HEK293 (cell line): Measurements from ENCODE around the gene CTCF.

Experiments used
- AEBP2 ChIP-seq: fragments of 450-650 bp; formaldehyde crosslinking; IDR thresholded peaks from 2 replicates; pipeline ENCODE4 v1.5.1; 2016; ENCODE audit warnings: missing biosample characterization, missing genetic modification characterization, borderline replicate concordance
- FEZF1 ChIP-seq: fragments of 450-650 bp; formaldehyde crosslinking; IDR thresholded peaks from 2 replicates; pipeline ENCODE4 v1.5.1; 2016; ENCODE audit warnings: missing biosample characterization, missing genetic modification characterization
- KLF16 ChIP-seq: fragments of 450-650 bp; formaldehyde crosslinking; IDR thresholded peaks from 2 replicates; pipeline ENCODE4 v1.5.1; 2017; ENCODE audit warnings: missing biosample characterization, missing genetic modification characterization
- KLF9 ChIP-seq: fragments of 450-650 bp; formaldehyde crosslinking; IDR thresholded peaks from 2 replicates; pipeline ENCODE4 v1.5.1; 2016; ENCODE audit warnings: missing biosample characterization, missing genetic modification characterization, low read depth
- MZF1 ChIP-seq: fragments of 450-650 bp; formaldehyde crosslinking; IDR thresholded peaks from 2 replicates; pipeline ENCODE4 v1.5.1; 2017; ENCODE audit warnings: missing biosample characterization, missing genetic modification characterization, borderline replicate concordance
- SP2 ChIP-seq: fragments of 450-650 bp; formaldehyde crosslinking; IDR thresholded peaks from 2 replicates; pipeline ENCODE4 v1.5.1; 2016; ENCODE audit warnings: missing biosample characterization, missing genetic modification characterization
- SP3 ChIP-seq: fragments of 450-650 bp; formaldehyde crosslinking; IDR thresholded peaks from 2 replicates; pipeline ENCODE4 v1.5.1; 2016; ENCODE audit warnings: missing biosample characterization, missing genetic modification characterization
- YY2 ChIP-seq: fragments of 450-650 bp; formaldehyde crosslinking; IDR thresholded peaks from 2 replicates; pipeline ENCODE4 v1.5.1; 2016; ENCODE audit warnings: missing biosample characterization, missing genetic modification characterization
- ZFHX2 ChIP-seq: fragments of 450-650 bp; formaldehyde crosslinking; conservative IDR thresholded peaks from 2 replicates; pipeline ENCODE4 v1.5.1; 2016; ENCODE audit warnings: missing biosample characterization, missing genetic modification characterization
- ZNF138 ChIP-seq: fragments of 450-650 bp; formaldehyde crosslinking; IDR thresholded peaks from 2 replicates; pipeline ENCODE4 v1.5.1; 2016; ENCODE audit warnings: missing biosample characterization, missing genetic modification characterization, borderline replicate concordance
- ZNF146 ChIP-seq: fragments of 450-650 bp; formaldehyde crosslinking; IDR thresholded peaks from 2 replicates; pipeline ENCODE4 v1.5.1; 2016; ENCODE audit warnings: missing biosample characterization, missing genetic modification characterization
- ZNF148 ChIP-seq: fragments of 450-650 bp; formaldehyde crosslinking; IDR thresholded peaks from 2 replicates; pipeline ENCODE4 v1.5.0; 2017; ENCODE audit warnings: missing biosample characterization, missing genetic modification characterization, borderline replicate concordance
- ZNF155 ChIP-seq: fragments of 450-650 bp; formaldehyde crosslinking; IDR thresholded peaks from 2 replicates; pipeline ENCODE4 v1.5.1; 2016; ENCODE audit warnings: missing biosample characterization, missing genetic modification characterization
- ZNF174 ChIP-seq: fragments of 450-650 bp; formaldehyde crosslinking; IDR thresholded peaks from 2 replicates; pipeline ENCODE4 v1.5.0; 2017; ENCODE audit warnings: missing biosample characterization, mild to moderate bottlenecking, missing genetic modification characterization
- ZNF26 ChIP-seq: fragments of 450-650 bp; formaldehyde crosslinking; IDR thresholded peaks from 2 replicates; pipeline ENCODE4 v1.5.1; 2016; ENCODE audit warnings: missing biosample characterization, missing genetic modification characterization
- ZNF274 ChIP-seq, 2 experiments: fragments of 200-500 bp in 1 of 2; fragments of 450-650 bp in 1 of 2; sonication (Bioruptor generic) in 1 of 2; formaldehyde crosslinking in 1 of 2; IDR thresholded peaks; 2 replicates each; pipeline versions ENCODE4 v1.5.1 to v1.6.1; 2014 to 2016; ENCODE audit warnings: borderline replicate concordance in 1 of 2, inconsistent platforms in 1 of 2, low read length in 1 of 2, missing biosample characterization in 1 of 2, missing genetic modification characterization in 1 of 2
- ZNF335 ChIP-seq: fragments of 450-650 bp; formaldehyde crosslinking; conservative IDR thresholded peaks from 2 replicates; pipeline ENCODE4 v1.5.1; 2016; ENCODE audit warnings: missing biosample characterization, missing genetic modification characterization
- ZNF341 ChIP-seq: fragments of 450-650 bp; formaldehyde crosslinking; IDR thresholded peaks from 2 replicates; pipeline ENCODE4; 2016; ENCODE audit warnings: low read depth, missing biosample characterization, missing genetic modification characterization
- ZNF426 ChIP-seq: fragments of 450-650 bp; formaldehyde crosslinking; IDR thresholded peaks from 2 replicates; pipeline ENCODE4 v1.5.1; 2017; ENCODE audit warnings: missing biosample characterization, missing genetic modification characterization, mild to moderate bottlenecking, inconsistent platforms, moderate library complexity
- ZNF473 ChIP-seq: fragments of 450-650 bp; formaldehyde crosslinking; IDR thresholded peaks from 2 replicates; pipeline ENCODE4 v1.5.1; 2017; ENCODE audit warnings: missing biosample characterization, missing genetic modification characterization
- ZNF513 ChIP-seq: fragments of 450-650 bp; IDR thresholded peaks from 2 replicates; pipeline ENCODE4 v1.5.1; 2018; ENCODE audit warnings: missing biosample characterization, missing genetic modification characterization
- ZNF571 ChIP-seq: fragments of 450-650 bp; formaldehyde crosslinking; IDR thresholded peaks from 2 replicates; pipeline ENCODE4 v1.5.0; 2017; ENCODE audit warnings: missing biosample characterization, missing genetic modification characterization
- ZNF626 ChIP-seq: fragments of 450-650 bp; sonication (Bioruptor Pico); formaldehyde crosslinking; IDR thresholded peaks from 2 replicates; pipeline ENCODE4 v1.5.1; 2018; ENCODE audit warnings: missing biosample characterization, missing genetic modification characterization, inconsistent platforms
- ZNF654 ChIP-seq: fragments of 450-650 bp; formaldehyde crosslinking; IDR thresholded peaks from 2 replicates; pipeline ENCODE4 v1.5.1; 2016; ENCODE audit warnings: low read depth, missing biosample characterization, missing genetic modification characterization
- ZNF692 ChIP-seq: fragments of 450-650 bp; formaldehyde crosslinking; IDR thresholded peaks from 2 replicates; pipeline ENCODE4 v1.5.1; 2016; ENCODE audit warnings: missing biosample characterization, missing genetic modification characterization
- ZNF747 ChIP-seq: fragments of 450-650 bp; formaldehyde crosslinking; IDR thresholded peaks from 2 replicates; pipeline ENCODE4 v1.5.1; 2016; ENCODE audit warnings: missing biosample characterization, missing genetic modification characterization
- ZNF768 ChIP-seq: fragments of 450-650 bp; formaldehyde crosslinking; IDR thresholded peaks from 2 replicates; pipeline ENCODE4 v1.5.1; 2018; ENCODE audit warnings: missing biosample characterization, mild to moderate bottlenecking, missing genetic modification characterization
- ZSCAN5A ChIP-seq: fragments of 450-650 bp; formaldehyde crosslinking; IDR thresholded peaks from 2 replicates; pipeline ENCODE4 v1.5.1; 2016; ENCODE audit warnings: missing biosample characterization, missing genetic modification characterization

Gene CTCF

GRCh38 chr16:67659675-67660563, 97.6 kb downstream of the CTCF start, which contains the start of gene ACD (continued):
- TF ChIP-seq ZNF274 (IDR thresholded peaks at IDR 0.05; ENCODE audit: low read length) (no peak), ZNF274 (tag by site-specific recombination; IDR thresholded peaks at IDR 0.05; ENCODE audit: borderline replicate concordance) (no peak), MZF1 (tag by site-specific recombination) (no peak), ZNF473 (no peak), ZNF335 (tag by site-specific recombination) (no peak; the same call in 1 of the 2 replicates), FEZF1 (tag by site-specific recombination) (no peak), ZNF692 (tag by site-specific recombination) (peak; percentile 98), AEBP2 (tag by site-specific recombination) (no peak), KLF16 (tag by site-specific recombination) (peak; percentile 39), ZNF747 (no peak), KLF9 (tag by site-specific recombination) (peak; percentile 83), ZNF654 (no peak), ZNF626 (tag by site-specific recombination) (no peak), ZNF26 (tag by site-specific recombination) (no peak), ZNF155 (no peak), ZSCAN5A (tag by site-specific recombination) (no peak), YY2 (tag by site-specific recombination) (no peak), ZNF571 (tag by site-specific recombination) (no peak), ZNF426 (tag by site-specific recombination) (no peak), ZNF341 (no peak), ZNF138 (tag by site-specific recombination) (no peak), SP3 (peak; percentile 86), ZNF768 (tag by site-specific recombination) (no peak), ZNF146 (tag by site-specific recombination) (no peak), ZNF148 (tag by site-specific recombination) (no peak), ZNF174 (no peak), ZFHX2 (tag by site-specific recombination) (peak; percentile 29; the same call in 1 of the 2 replicates), SP2 (tag by site-specific recombination) (peak; percentile 79), ZNF513 (tag by site-specific recombination) (peak; percentile 13; the same call in 1 of the 2 replicates)
